Measurements from ENCODE around the gene OR10H1. TPM values are rescaled to one million over a fixed set of nuclear protein-coding genes. Genes with fewer than 3 reads are reported as not detected.
"Not testable (repeated sequence)": the region's sequence is repeated elsewhere in the genome, so short reads cannot be mapped to it uniquely, and the experiment has no call there.

OR10H1 gene
- total and polyA plus RNA-seq, 10 donors = not detected

GRCh38 chr19:15843203-15843893, 27.9 kb upstream of the OR10H1 start:
- H3K9me3 ChIP-seq = no peaks in the 10 kb centered on the region
- 51 to 61% (median 57%) methylated on average over 5 of the region's 5 CpGs for WGBS, 5 donors
- peaks cover 0 to 19% (median 0%) of the 10 kb centered on the region in 6 donors for H3K4me1 ChIP-seq
- intact Hi-C loops (cut with DNase I; ENCODE audit: low total_unique reads) = no loop called here
- H3K27me3 ChIP-seq (replicated peaks in 1 of 7) = peaks cover 0 to 9% (median 0%) of the 10 kb centered on the region in 7 donors
- H3K4me3 ChIP-seq = no peak overlapping the region
- peak overlapping the region in 3 of 8 donors; percentile 9 to 47 (median 45) for H3K27ac ChIP-seq
- DNase-seq = no peak
- TF ChIP-seq CTCF (IDR thresholded peaks at IDR 0.05 in 8 of 11, conservative IDR thresholded peaks at IDR 0.05 in 3 of 11) = no peak
- no peak for TF ChIP-seq POLR2AphosphoS5 (IDR thresholded peaks at IDR 0.05)
- no peak for TF ChIP-seq POLR2A (IDR thresholded peaks at IDR 0.05)
- no peaks in the 10 kb centered on the region for H3K36me3 ChIP-seq

- no peak for TF ChIP-seq POLR2A (IDR thresholded peaks at IDR 0.05)
- TF ChIP-seq POLR2AphosphoS5 (IDR thresholded peaks at IDR 0.05) = no peak
- peak in 1 of 11 experiments; percentile 23 for TF ChIP-seq CTCF (IDR thresholded peaks at IDR 0.05 in 8 of 11, conservative IDR thresholded peaks at IDR 0.05 in 3 of 11)
- intact Hi-C loops (cut with DNase I; ENCODE audit: low total_unique reads) = no loop called here
Observed at GRCh38 chr19:15841875-15842569, 26.6 kb upstream of the OR10H1 start.

GRCh38 chr19:15840833-15841232, 25.4 kb upstream of the OR10H1 start:
- WGBS, 5 donors = 62 to 83% (median 64%) methylated on average over 2 of the region's 2 CpGs
- H3K4me1 ChIP-seq = peaks cover 0 to 35% (median 13%) of the 10 kb centered on the region in 6 donors
- no peak overlapping the region for H3K4me3 ChIP-seq
- TF ChIP-seq POLR2AphosphoS5 (IDR thresholded peaks at IDR 0.05) (no peak), POLR2A (IDR thresholded peaks at IDR 0.05) (no peak), CTCF (IDR thresholded peaks at IDR 0.05 in 8 of 11, conservative IDR thresholded peaks at IDR 0.05 in 3 of 11) (no peak)
- H3K9me3 ChIP-seq = no peaks in the 10 kb centered on the region
- peaks cover 0 to 9% (median 0%) of the 10 kb centered on the region in 7 donors for H3K27me3 ChIP-seq (replicated peaks in 1 of 7)
- H3K36me3 ChIP-seq = no peaks in the 10 kb centered on the region
- no peak for DNase-seq
- H3K27ac ChIP-seq = no peak overlapping the region
- intact Hi-C loops (cut with DNase I; ENCODE audit: low total_unique reads) = no loop called here

More at GRCh38 chr19:15841875-15842569, 26.6 kb upstream of the OR10H1 start:
- WGBS, 5 donors = 60 to 73% (median 65%) methylated on average over 10 to 11 of the region's 11 CpGs
- Histone ChIP-seq H3K27me3 (replicated peaks in 1 of 7) (peaks cover 0 to 9% (median 0%) of the 10 kb centered on the region in 7 donors), H3K9me3 (no peaks in the 10 kb centered on the region), H3K27ac (no peak overlapping the region), H3K4me3 (no peak overlapping the region), H3K4me1 (peaks cover 0 to 31% (median 8%) of the 10 kb centered on the region in 6 donors), H3K36me3 (no peaks in the 10 kb centered on the region)
- no peak for DNase-seq

DNA sequence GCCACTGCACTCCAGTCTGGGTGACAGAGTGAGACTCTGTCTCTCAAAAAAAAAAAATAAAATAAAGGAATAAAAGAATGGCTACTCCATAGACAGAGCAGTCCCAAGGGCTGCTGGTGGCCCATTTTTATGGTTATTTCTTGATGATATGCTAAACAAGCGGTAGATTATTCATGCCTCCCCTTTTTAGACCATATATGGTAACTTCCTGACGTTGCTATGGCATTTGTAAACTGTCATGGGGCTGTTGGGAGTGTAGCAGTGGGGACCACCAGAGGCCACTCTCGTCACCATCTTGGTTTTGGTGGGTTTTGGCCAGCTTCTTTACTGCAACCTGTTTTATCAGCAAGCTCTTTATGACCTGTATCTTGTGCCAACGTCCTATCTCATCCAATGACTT, 24.4 kb upstream of the OR10H1 start:
- H3K27me3 ChIP-seq (replicated peaks in 1 of 7); H3K4me3 ChIP-seq; H3K36me3 ChIP-seq; H3K9me3 ChIP-seq; DNase-seq; H3K27ac ChIP-seq; intact Hi-C loops (cut with DNase I; ENCODE audit: low total_unique reads): not testable (repeated sequence)
- H3K4me1 ChIP-seq = peaks cover 0 to 38% (median 19%) of the 10 kb centered on the region in 6 donors
- WGBS, 5 donors = 59 to 85% (median 71%) methylated on average over 4 of the region's 4 CpGs

Data from spleen (tissue), 11 donors.